ENCODE results near the gene GRAMD1B.

Gene GRAMD1B

GRCh38 chr11:123611698-123612097 is 181.6 kb downstream of the GRAMD1B start:
- no peak overlapping the region for H3K9ac ChIP-seq (ENCODE audit: low read depth, low read length)
- no peak overlapping the region for H3K4me3 ChIP-seq (ENCODE audit: low read depth in 1 of 2, low read length in 2 of 2)
- H3K9me3 ChIP-seq (ENCODE audit: insufficient read depth, low read length, severe bottlenecking) = no peaks in the 10 kb centered on the region
- no peaks in the 10 kb centered on the region for H3K27me3 ChIP-seq (ENCODE audit: insufficient read depth, low read length, poor library complexity)
- no peak overlapping the region for H3K4me2 ChIP-seq (ENCODE audit: insufficient read depth, low read length)
- H2AFZ ChIP-seq (ENCODE audit: low read depth, low read length) = no peak overlapping the region
- TF ChIP-seq EZH2 (IDR thresholded peaks at IDR 0.05; ENCODE audit: borderline replicate concordance, low read depth, low read length, severe bottlenecking) = no peak
- TF ChIP-seq CTCF (IDR thresholded peaks at IDR 0.05; ENCODE audit: borderline replicate concordance, extremely low read depth, low read length, poor library complexity, severe bottlenecking) = no peak
- H3K79me2 ChIP-seq (ENCODE audit: insufficient read depth, low read length) = no peaks in the 10 kb centered on the region
- DNase-seq (no peak), ATAC-seq (ENCODE audit: insufficient read depth, low read depth) (no peak)
- no peak overlapping the region for H3K27ac ChIP-seq (ENCODE audit: low read length)
- H3K4me1 ChIP-seq (ENCODE audit: insufficient read depth, low read length) = no peaks in the 10 kb centered on the region
- no peaks in the 10 kb centered on the region for H4K20me1 ChIP-seq (ENCODE audit: insufficient read depth, low read length)
- peaks cover 58% of the 10 kb centered on the region for H3K36me3 ChIP-seq (ENCODE audit: insufficient read depth, low read length)

- Histone ChIP-seq H3K4me2 (ENCODE audit: insufficient read depth, low read length) (no peak overlapping the region), H3K9ac (ENCODE audit: low read depth, low read length) (no peak overlapping the region), H2AFZ (ENCODE audit: low read depth, low read length) (no peak overlapping the region), H3K4me1 (ENCODE audit: insufficient read depth, low read length) (no peaks in the 10 kb centered on the region), H3K4me3 (ENCODE audit: low read depth in 1 of 2, low read length in 2 of 2) (no peak overlapping the region), H3K36me3 (ENCODE audit: insufficient read depth, low read length) (peaks cover 43% of the 10 kb centered on the region), H3K27ac (ENCODE audit: low read length) (no peak overlapping the region), H3K9me3 (ENCODE audit: insufficient read depth, low read length, severe bottlenecking) (no peaks in the 10 kb centered on the region), H3K79me2 (ENCODE audit: insufficient read depth, low read length) (no peaks in the 10 kb centered on the region), H3K27me3 (ENCODE audit: insufficient read depth, low read length, poor library complexity) (no peaks in the 10 kb centered on the region), H4K20me1 (ENCODE audit: insufficient read depth, low read length) (no peaks in the 10 kb centered on the region)
- ATAC-seq (ENCODE audit: insufficient read depth, low read depth) = no peak
- no peak for DNase-seq
- TF ChIP-seq CTCF (IDR thresholded peaks at IDR 0.05; ENCODE audit: borderline replicate concordance, extremely low read depth, low read length, poor library complexity, severe bottlenecking) = no peak
These were observed 186.6 kb downstream of the GRAMD1B start for GRCh38 chr11:123616505-123617198.

GRCh38 chr11:123622576-123622975 is 192.5 kb downstream of the GRAMD1B start:
- Histone ChIP-seq H3K27me3 (ENCODE audit: insufficient read depth, low read length, poor library complexity) (no peaks in the 10 kb centered on the region), H3K9ac (ENCODE audit: low read depth, low read length) (no peak overlapping the region), H3K4me1 (ENCODE audit: insufficient read depth, low read length) (no peaks in the 10 kb centered on the region), H3K36me3 (ENCODE audit: insufficient read depth, low read length) (peaks cover 26% of the 10 kb centered on the region), H3K9me3 (ENCODE audit: insufficient read depth, low read length, severe bottlenecking) (no peaks in the 10 kb centered on the region), H3K4me2 (ENCODE audit: insufficient read depth, low read length) (no peak overlapping the region), H2AFZ (ENCODE audit: low read depth, low read length) (no peak overlapping the region), H3K4me3 (ENCODE audit: low read depth in 1 of 2, low read length in 2 of 2) (no peak overlapping the region), H3K27ac (ENCODE audit: low read length) (no peak overlapping the region), H4K20me1 (ENCODE audit: insufficient read depth, low read length) (no peaks in the 10 kb centered on the region), H3K79me2 (ENCODE audit: insufficient read depth, low read length) (no peaks in the 10 kb centered on the region)
- no peak for TF ChIP-seq EZH2 (IDR thresholded peaks at IDR 0.05; ENCODE audit: borderline replicate concordance, low read depth, low read length, severe bottlenecking)
- TF ChIP-seq CTCF (IDR thresholded peaks at IDR 0.05; ENCODE audit: borderline replicate concordance, extremely low read depth, low read length, poor library complexity, severe bottlenecking) = no peak
- ATAC-seq (ENCODE audit: insufficient read depth, low read depth) = no peak
- no peak for DNase-seq
